ENCODE data around the gene CDC42EP3.

The CDC42EP3 gene

GRCh38 chr2:37625156-37625555, 46.3 kb downstream of the CDC42EP3 start:
- Histone ChIP-seq H3K79me2 (ENCODE audit: low read length) (peaks cover 61% of the 10 kb centered on the region), H3K9me3 (ENCODE audit: insufficient read depth, low read length) (0 out of 2 replicates have a peak, but pooled peaks cover 14% of the 10 kb centered on the region), H3K9ac (ENCODE audit: low read length) (peak overlapping the region; percentile 96), H3K36me3 (replicated peaks; ENCODE audit: low read depth, low read length) (peaks cover 43% of the 10 kb centered on the region), H3K4me1 (ENCODE audit: low read length) (peaks cover 60% of the 10 kb centered on the region), H3K27ac (ENCODE audit: low read length) (peak overlapping the region; percentile 100), H4K20me1 (ENCODE audit: insufficient read depth, low read length) (no peaks in the 10 kb centered on the region), H3K4me3 (ENCODE audit: low read length) (peak overlapping the region; percentile 76), H3K4me2 (ENCODE audit: low read length) (peak overlapping the region; percentile 100), H2AFZ (ENCODE audit: low read depth, low read length) (peak overlapping the region; percentile 33; the same call in 1 of the 2 replicates), H3K27me3 (ENCODE audit: low read depth, low read length) (no peaks in the 10 kb centered on the region)
- TF ChIP-seq CTCF (IDR thresholded peaks at IDR 0.05; ENCODE audit: low read depth, low read length) = no peak
- TF ChIP-seq EZH2phosphoT487 (IDR thresholded peaks at IDR 0.05; ENCODE audit: low read depth) = no peak

GRCh38 chr2:37623971-37624900, 47.2 kb downstream of the CDC42EP3 start:
- H3K27ac ChIP-seq (ENCODE audit: low read length) = peak overlapping the region; percentile 100

GRCh38 chr2:37623406-37623805, 48.0 kb downstream of the CDC42EP3 start:
- Histone ChIP-seq H3K79me2 (ENCODE audit: low read length) (peaks cover 75% of the 10 kb centered on the region), H3K9me3 (ENCODE audit: insufficient read depth, low read length) (peaks cover 16% of the 10 kb centered on the region; the same call in 1 of the 2 replicates), H3K4me1 (ENCODE audit: low read length) (peaks cover 76% of the 10 kb centered on the region), H4K20me1 (ENCODE audit: insufficient read depth, low read length) (no peaks in the 10 kb centered on the region), H3K9ac (ENCODE audit: low read length) (peak overlapping the region; percentile 96), H3K4me2 (ENCODE audit: low read length) (peak overlapping the region; percentile 100), H3K27ac (ENCODE audit: low read length) (peak overlapping the region; percentile 100), H3K27me3 (ENCODE audit: low read depth, low read length) (no peaks in the 10 kb centered on the region), H3K4me3 (ENCODE audit: low read length) (peak overlapping the region; percentile 76), H2AFZ (ENCODE audit: low read depth, low read length) (no peak overlapping the region), H3K36me3 (replicated peaks; ENCODE audit: low read depth, low read length) (peaks cover 44% of the 10 kb centered on the region)
- no peak for TF ChIP-seq CTCF (IDR thresholded peaks at IDR 0.05; ENCODE audit: low read depth, low read length)
- no peak for TF ChIP-seq EZH2phosphoT487 (IDR thresholded peaks at IDR 0.05; ENCODE audit: low read depth)

More at GRCh38 chr2:37623971-37624900, 47.2 kb downstream of the CDC42EP3 start:
- Histone ChIP-seq H3K4me3 (ENCODE audit: low read length) (peak overlapping the region; percentile 76), H3K36me3 (replicated peaks; ENCODE audit: low read depth, low read length) (peaks cover 37% of the 10 kb centered on the region), H3K79me2 (ENCODE audit: low read length) (peaks cover 67% of the 10 kb centered on the region), H3K27me3 (ENCODE audit: low read depth, low read length) (no peaks in the 10 kb centered on the region), H2AFZ (ENCODE audit: low read depth, low read length) (peak overlapping the region; percentile 33; the same call in 1 of the 2 replicates), H3K9me3 (ENCODE audit: insufficient read depth, low read length) (0 out of 2 replicates have a peak, but pooled peaks cover 14% of the 10 kb centered on the region), H4K20me1 (ENCODE audit: insufficient read depth, low read length) (no peaks in the 10 kb centered on the region), H3K9ac (ENCODE audit: low read length) (peak overlapping the region; percentile 96), H3K4me1 (ENCODE audit: low read length) (peaks cover 68% of the 10 kb centered on the region), H3K4me2 (ENCODE audit: low read length) (peak overlapping the region; percentile 100)
- no peak for TF ChIP-seq EZH2phosphoT487 (IDR thresholded peaks at IDR 0.05; ENCODE audit: low read depth)

GRCh38 chr2:37622450-37623100, 48.9 kb downstream of the CDC42EP3 start:
- TF ChIP-seq CTCF (IDR thresholded peaks at IDR 0.05; ENCODE audit: low read depth, low read length) (no peak), EZH2phosphoT487 (IDR thresholded peaks at IDR 0.05; ENCODE audit: low read depth) (no peak)
- H3K79me2 ChIP-seq (ENCODE audit: low read length) = peaks cover 77% of the 10 kb centered on the region
- H3K27ac ChIP-seq (ENCODE audit: low read length) = peak overlapping the region; percentile 100
- H3K4me3 ChIP-seq (ENCODE audit: low read length) = no peak overlapping the region
- H4K20me1 ChIP-seq (ENCODE audit: insufficient read depth, low read length) = no peaks in the 10 kb centered on the region
- no peak overlapping the region for H3K9ac ChIP-seq (ENCODE audit: low read length)
- H2AFZ ChIP-seq (ENCODE audit: low read depth, low read length) = no peak overlapping the region
- peaks cover 23% of the 10 kb centered on the region for H3K9me3 ChIP-seq (ENCODE audit: insufficient read depth, low read length)
- H3K4me2 ChIP-seq (ENCODE audit: low read length) = peak overlapping the region; percentile 18; the same call in 1 of the 2 replicates
- peaks cover 52% of the 10 kb centered on the region for H3K36me3 ChIP-seq (replicated peaks; ENCODE audit: low read depth, low read length)
- no peaks in the 10 kb centered on the region for H3K27me3 ChIP-seq (ENCODE audit: low read depth, low read length)
- H3K4me1 ChIP-seq (ENCODE audit: low read length) = peaks cover 84% of the 10 kb centered on the region

Measured in OCI-LY3 (cell line).